SK-N-SH treated with all-trans-retinoic acid at 6 μM for 48 hours (cell line): ENCODE measurements around the gene ARFGEF2.

Experiments used
- ATAC-seq: fragments of 200-7000 bp; cut with Tn5 transposase; 3 replicates; pipeline ENCODE4 v1.9.1; 2020; ENCODE audit warnings: mild to moderate bottlenecking, moderate library complexity
- BACH2 ChIP-seq: fragments of 250-450 bp; sonication (Bioruptor Pico); IDR thresholded peaks from 2 replicates; pipeline ENCODE4 v1.9.0; 2021; ENCODE audit warnings: mild to moderate bottlenecking, borderline replicate concordance
- ESRRG ChIP-seq: fragments of 250-450 bp; sonication (Bioruptor Pico); IDR thresholded peaks from 2 replicates; pipeline ENCODE4 v1.6.1; 2021; ENCODE audit warnings: mild to moderate bottlenecking
- GLIS3 ChIP-seq: fragments of 250-450 bp; sonication (Bioruptor Pico); IDR thresholded peaks from 2 replicates; pipeline ENCODE4 v1.5.0; 2020; ENCODE audit warnings: mild to moderate bottlenecking, moderate library complexity
- ISL1 ChIP-seq: fragments of 250-450 bp; sonication (Bioruptor Pico); IDR thresholded peaks from 2 replicates; pipeline ENCODE4 v2.1.2; 2022; ENCODE audit warnings: mild to moderate bottlenecking, moderate library complexity
- OSR1 ChIP-seq: fragments of 250-450 bp; sonication (Bioruptor Pico); IDR thresholded peaks from 2 replicates; pipeline ENCODE4 v1.8.0; 2022; ENCODE audit warnings: moderate library complexity, mild to moderate bottlenecking, inconsistent platforms
- PPARA ChIP-seq: fragments of 250-450 bp; sonication (Bioruptor Pico); IDR thresholded peaks from 2 replicates; pipeline ENCODE4 v1.5.0; 2020; ENCODE audit warnings: mild to moderate bottlenecking, borderline replicate concordance
- RARB ChIP-seq: fragments of 250-450 bp; sonication (Bioruptor Pico); IDR thresholded peaks from 2 replicates; pipeline ENCODE4 v1.8.0; 2021; ENCODE audit warnings: mild to moderate bottlenecking, moderate library complexity
- TCF4 ChIP-seq: fragments of 250-450 bp; sonication (Bioruptor Pico); IDR thresholded peaks from 2 replicates; pipeline ENCODE4 v1.8.0; 2021; ENCODE audit warnings: mild to moderate bottlenecking, moderate library complexity, borderline replicate concordance
- TOX ChIP-seq: fragments of 250-450 bp; sonication (Bioruptor Pico); IDR thresholded peaks from 2 replicates; pipeline ENCODE4 v1.8.0; 2021; ENCODE audit warnings: mild to moderate bottlenecking, moderate library complexity, borderline replicate concordance
- ZC3H10 ChIP-seq: fragments of 250-450 bp; sonication (Bioruptor Pico); IDR thresholded peaks from 2 replicates; pipeline ENCODE4 v1.5.1; 2021; ENCODE audit warnings: mild to moderate bottlenecking, moderate library complexity
- ZNF70 ChIP-seq: fragments of 450-650 bp; formaldehyde crosslinking; IDR thresholded peaks from 2 replicates; pipeline ENCODE4 v1.5.0; 2020; ENCODE audit warnings: mild to moderate bottlenecking, moderate library complexity
- ZNF8 ChIP-seq: fragments of 450-650 bp; formaldehyde crosslinking; IDR thresholded peaks from 2 replicates; pipeline ENCODE4 v1.5.0; 2020; ENCODE audit warnings: mild to moderate bottlenecking, moderate library complexity
- TF ChIP-seq, protein P1 (sequence below): fragments of 250-450 bp; sonication (Bioruptor Pico); IDR thresholded peaks from 2 replicates; pipeline ENCODE4 v1.5.1; 2020; ENCODE audit warnings: low read depth, mild to moderate bottlenecking, moderate library complexity
- TF ChIP-seq, protein P2 (sequence below): fragments of 250-450 bp; sonication (Bioruptor Pico); IDR thresholded peaks from 2 replicates; pipeline ENCODE4 v1.5.1; 2021; ENCODE audit warnings: mild to moderate bottlenecking, moderate library complexity
- TF ChIP-seq, protein P3 (sequence below): fragments of 250-450 bp; sonication (Bioruptor Pico); IDR thresholded peaks from 2 replicates; pipeline ENCODE4 v1.8.0; 2020; ENCODE audit warnings: mild to moderate bottlenecking, moderate library complexity, borderline replicate concordance
- TF ChIP-seq, protein P4 (sequence below): fragments of 250-450 bp; sonication (Bioruptor Pico); IDR thresholded peaks from 2 replicates; pipeline ENCODE4 v1.5.0; 2020; ENCODE audit warnings: mild to moderate bottlenecking, moderate library complexity

Gene ARFGEF2

DNA sequence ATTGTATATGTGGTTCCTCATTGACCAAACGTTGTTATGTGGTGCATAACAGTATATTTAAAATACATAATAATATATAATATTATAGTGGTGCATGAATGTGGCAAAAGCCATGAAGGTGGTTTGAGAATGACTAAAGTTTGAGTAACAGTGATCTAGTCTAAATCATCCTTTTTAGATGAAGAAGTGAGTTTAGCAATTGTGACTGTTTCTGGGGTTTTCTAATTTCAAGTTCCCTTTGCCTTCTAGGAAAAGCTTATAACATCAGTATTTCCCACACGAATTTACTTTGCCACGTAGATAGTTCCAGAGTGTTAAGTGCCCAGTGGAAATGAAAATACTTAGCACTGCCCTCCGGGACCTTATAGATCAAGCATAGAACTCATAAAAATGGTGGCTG is 40.9 kb downstream of the ARFGEF2 start (continued):
- TF ChIP-seq PPARA (no peak), OSR1 (CRISPR knock-in tag) (no peak), ZNF70 (CRISPR knock-in tag) (no peak), ZNF8 (CRISPR knock-in tag) (no peak), BACH2 (CRISPR knock-in tag) (no peak), RARB (CRISPR knock-in tag) (no peak)
- TF ChIP-seq, protein P1, sequence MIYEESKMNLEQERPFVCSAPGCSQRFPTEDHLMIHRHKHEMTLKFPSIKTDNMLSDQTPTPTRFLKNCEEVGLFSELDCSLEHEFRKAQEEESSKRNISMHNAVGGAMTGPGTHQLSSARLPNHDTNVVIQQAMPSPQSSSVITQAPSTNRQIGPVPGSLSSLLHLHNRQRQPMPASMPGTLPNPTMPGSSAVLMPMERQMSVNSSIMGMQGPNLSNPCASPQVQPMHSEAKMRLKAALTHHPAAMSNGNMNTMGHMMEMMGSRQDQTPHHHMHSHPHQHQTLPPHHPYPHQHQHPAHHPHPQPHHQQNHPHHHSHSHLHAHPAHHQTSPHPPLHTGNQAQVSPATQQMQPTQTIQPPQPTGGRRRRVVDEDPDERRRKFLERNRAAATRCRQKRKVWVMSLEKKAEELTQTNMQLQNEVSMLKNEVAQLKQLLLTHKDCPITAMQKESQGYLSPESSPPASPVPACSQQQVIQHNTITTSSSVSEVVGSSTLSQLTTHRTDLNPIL (CRISPR knock-in tag) = no peak
- TF ChIP-seq, protein P2, sequence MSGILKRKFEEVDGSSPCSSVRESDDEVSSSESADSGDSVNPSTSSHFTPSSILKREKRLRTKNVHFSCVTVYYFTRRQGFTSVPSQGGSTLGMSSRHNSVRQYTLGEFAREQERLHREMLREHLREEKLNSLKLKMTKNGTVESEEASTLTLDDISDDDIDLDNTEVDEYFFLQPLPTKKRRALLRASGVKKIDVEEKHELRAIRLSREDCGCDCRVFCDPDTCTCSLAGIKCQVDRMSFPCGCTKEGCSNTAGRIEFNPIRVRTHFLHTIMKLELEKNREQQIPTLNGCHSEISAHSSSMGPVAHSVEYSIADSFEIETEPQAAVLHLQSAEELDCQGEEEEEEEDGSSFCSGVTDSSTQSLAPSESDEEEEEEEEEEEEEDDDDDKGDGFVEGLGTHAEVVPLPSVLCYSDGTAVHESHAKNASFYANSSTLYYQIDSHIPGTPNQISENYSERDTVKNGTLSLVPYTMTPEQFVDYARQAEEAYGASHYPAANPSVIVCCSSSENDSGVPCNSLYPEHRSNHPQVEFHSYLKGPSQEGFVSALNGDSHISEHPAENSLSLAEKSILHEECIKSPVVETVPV = no peak

DNA sequence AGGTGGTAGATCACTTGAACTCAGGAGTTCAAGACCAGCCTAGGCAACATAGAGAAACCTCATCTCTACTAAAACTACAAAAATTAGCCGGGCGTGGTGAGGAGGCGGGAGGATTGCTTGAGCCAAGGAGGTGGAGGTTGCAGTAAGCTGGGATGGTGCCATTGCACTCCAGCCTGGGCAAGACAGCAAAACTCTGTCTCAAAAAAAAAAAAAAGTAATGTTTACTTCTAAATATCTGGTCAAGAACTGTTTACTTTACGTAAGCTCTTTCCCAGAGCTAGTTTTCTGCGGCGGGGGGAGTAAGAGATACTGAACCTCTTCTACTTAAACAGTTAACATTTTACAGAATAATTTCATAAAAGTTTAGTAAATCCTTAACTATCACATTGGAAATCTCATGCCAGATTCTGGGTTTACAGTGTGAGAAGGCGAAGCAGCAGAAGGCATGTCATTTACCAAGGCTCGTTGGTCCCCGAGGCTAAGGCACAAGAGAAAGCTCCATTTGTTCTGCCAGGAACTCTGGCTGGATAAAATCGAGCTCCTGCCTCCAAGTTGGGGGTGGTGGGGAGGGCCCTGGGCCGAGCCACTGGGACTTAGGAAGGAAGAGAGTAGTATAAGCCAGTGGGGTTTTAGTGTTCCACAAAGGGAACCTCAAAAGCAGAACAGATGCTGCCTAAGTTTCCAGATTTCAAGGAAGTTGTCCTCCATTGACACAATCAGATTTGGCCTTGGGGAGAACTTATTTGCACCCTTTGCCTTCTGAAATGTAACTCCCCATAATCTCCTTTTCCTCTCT is 41.7 kb downstream of the ARFGEF2 start:
- no peak for TF ChIP-seq ESRRG (CRISPR knock-in tag)
- no peak for TF ChIP-seq TOX (CRISPR knock-in tag)
- TF ChIP-seq OSR1 (CRISPR knock-in tag) = no peak
- TF ChIP-seq, protein P3, sequence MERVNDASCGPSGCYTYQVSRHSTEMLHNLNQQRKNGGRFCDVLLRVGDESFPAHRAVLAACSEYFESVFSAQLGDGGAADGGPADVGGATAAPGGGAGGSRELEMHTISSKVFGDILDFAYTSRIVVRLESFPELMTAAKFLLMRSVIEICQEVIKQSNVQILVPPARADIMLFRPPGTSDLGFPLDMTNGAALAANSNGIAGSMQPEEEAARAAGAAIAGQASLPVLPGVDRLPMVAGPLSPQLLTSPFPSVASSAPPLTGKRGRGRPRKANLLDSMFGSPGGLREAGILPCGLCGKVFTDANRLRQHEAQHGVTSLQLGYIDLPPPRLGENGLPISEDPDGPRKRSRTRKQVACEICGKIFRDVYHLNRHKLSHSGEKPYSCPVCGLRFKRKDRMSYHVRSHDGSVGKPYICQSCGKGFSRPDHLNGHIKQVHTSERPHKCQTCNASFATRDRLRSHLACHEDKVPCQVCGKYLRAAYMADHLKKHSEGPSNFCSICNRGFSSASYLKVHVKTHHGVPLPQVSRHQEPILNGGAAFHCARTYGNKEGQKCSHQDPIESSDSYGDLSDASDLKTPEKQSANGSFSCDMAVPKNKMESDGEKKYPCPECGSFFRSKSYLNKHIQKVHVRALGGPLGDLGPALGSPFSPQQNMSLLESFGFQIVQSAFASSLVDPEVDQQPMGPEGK = no peak
- TF ChIP-seq, protein P4, sequence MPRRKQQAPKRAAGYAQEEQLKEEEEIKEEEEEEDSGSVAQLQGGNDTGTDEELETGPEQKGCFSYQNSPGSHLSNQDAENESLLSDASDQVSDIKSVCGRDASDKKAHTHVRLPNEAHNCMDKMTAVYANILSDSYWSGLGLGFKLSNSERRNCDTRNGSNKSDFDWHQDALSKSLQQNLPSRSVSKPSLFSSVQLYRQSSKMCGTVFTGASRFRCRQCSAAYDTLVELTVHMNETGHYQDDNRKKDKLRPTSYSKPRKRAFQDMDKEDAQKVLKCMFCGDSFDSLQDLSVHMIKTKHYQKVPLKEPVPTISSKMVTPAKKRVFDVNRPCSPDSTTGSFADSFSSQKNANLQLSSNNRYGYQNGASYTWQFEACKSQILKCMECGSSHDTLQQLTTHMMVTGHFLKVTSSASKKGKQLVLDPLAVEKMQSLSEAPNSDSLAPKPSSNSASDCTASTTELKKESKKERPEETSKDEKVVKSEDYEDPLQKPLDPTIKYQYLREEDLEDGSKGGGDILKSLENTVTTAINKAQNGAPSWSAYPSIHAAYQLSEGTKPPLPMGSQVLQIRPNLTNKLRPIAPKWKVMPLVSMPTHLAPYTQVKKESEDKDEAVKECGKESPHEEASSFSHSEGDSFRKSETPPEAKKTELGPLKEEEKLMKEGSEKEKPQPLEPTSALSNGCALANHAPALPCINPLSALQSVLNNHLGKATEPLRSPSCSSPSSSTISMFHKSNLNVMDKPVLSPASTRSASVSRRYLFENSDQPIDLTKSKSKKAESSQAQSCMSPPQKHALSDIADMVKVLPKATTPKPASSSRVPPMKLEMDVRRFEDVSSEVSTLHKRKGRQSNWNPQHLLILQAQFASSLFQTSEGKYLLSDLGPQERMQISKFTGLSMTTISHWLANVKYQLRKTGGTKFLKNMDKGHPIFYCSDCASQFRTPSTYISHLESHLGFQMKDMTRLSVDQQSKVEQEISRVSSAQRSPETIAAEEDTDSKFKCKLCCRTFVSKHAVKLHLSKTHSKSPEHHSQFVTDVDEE (CRISPR knock-in tag) = no peak
- no peak for TF ChIP-seq RARB (CRISPR knock-in tag)
- no peak for TF ChIP-seq PPARA
- no peak for TF ChIP-seq ZC3H10
- no peak for TF ChIP-seq GLIS3 (CRISPR knock-in tag)
- ATAC-seq = no peak

DNA sequence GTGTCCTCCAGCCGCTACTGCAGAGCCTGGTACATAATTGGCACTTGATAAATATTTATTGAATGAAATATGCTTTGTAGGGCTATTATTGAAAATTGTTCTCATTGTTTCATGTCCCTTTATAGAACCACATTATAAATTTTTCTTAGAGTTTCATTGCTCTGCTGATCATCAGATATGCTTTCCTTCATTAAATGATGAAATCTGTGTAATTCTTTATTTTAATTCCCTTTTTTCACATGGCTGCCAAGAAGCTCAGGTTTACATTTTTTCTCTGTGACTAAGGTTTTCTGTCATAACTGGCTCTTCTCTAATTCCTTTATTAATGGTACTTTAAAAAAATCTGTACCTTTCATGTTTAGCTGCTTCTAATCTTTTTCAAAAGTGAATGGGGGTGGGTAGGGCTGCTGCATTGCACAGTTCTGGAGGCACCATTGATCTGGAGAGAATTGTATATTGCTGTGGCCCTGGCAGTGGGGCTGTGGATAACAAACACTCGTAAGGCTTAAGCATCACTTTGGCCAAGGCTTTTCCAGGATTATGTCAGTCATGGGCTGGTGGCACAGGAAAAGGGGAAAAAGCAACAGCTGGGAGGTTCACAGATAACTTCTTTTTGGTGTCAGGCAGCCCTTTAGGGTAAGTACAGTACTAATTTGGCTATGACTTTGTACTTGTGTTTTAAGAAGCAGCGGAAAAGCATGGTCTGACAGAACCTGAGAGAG is 43.8 kb downstream of the ARFGEF2 start:
- ATAC-seq = peak; percentile 83
- peak; percentile 71; the same call in 1 of the 2 replicates for TF ChIP-seq ZC3H10
- TF ChIP-seq, protein P3 = no peak
- no peak for TF ChIP-seq TCF4
- peak; percentile 20; the same call in 1 of the 2 replicates for TF ChIP-seq TOX (CRISPR knock-in tag)
- peak; percentile 96 for TF ChIP-seq ISL1

DNA sequence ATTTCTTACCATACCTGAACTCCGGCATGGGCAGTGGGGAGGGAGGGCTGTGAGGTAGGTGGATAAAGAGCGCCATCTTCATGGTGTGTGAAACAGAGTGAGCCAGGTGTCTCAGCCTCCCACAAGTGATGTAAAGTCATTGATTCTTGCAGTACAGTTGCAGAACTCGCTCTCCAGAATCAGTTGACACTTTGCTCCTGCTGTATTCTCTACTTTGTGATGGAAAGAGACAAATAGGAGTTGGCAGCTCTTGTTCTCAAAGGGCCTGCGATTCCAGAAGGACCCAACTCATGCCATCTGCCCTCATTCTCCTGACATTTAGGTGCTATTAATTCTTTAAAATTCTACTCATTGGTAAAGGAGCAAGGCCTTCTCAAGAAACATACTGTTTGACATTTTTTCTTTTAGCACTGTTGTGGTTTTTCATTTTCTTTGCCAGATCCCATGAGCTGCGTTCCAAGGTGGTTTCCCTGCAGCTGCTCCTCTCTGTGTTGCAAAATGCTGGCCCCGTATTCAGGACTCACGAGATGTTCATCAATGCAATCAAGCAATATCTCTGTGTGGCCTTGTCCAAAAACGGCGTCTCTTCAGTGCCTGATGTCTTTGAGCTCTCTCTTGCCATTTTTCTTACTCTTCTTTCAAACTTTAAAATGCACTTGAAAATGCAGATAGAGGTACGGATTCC is 49.3 kb downstream of the ARFGEF2 start:
- no peak for ATAC-seq
- no peak for TF ChIP-seq ISL1
